ENCODE measurements around the gene PGBD5.

The PGBD5 gene

GRCh38 chr1:230265200-230266115 is 160.7 kb downstream of the PGBD5 start:
- H3K27ac ChIP-seq (ENCODE audit: low read depth, low read length): no peak overlapping the region
- H3K27me3 ChIP-seq (ENCODE audit: insufficient read depth, low read length): no peaks in the 10 kb centered on the region
- 96% methylated on average over 17 of the region's 17 CpGs for WGBS
- peaks cover 30% of the 10 kb centered on the region for H3K36me3 ChIP-seq (ENCODE audit: insufficient read depth, low read length)
- peaks cover 3% of the 10 kb centered on the region; the same call in 1 of the 2 replicates for H3K4me1 ChIP-seq (ENCODE audit: insufficient read depth, low read length)
- no peak overlapping the region for H3K4me3 ChIP-seq (ENCODE audit: low read length)
- H3K9me3 ChIP-seq (ENCODE audit: insufficient read depth, low read depth, low read length): no peaks in the 10 kb centered on the region
- H3K9ac ChIP-seq (ENCODE audit: low read depth, low read length): no peak overlapping the region
